PC-3 (cell line): ENCODE results near the gene CD81.

Experiments
- EZH2 ChIP-seq: fragments of 300-600 bp; sonication (generic); IDR thresholded peaks from one replicate; pipeline ENCODE4 v1.6.1; 2017; ENCODE audit warnings: antibody characterized with exemption, mild to moderate bottlenecking, low read length; ENCODE audit not compliant: unreplicated experiment
- EZH2phosphoT487 ChIP-seq: fragments of 300-600 bp; sonication (generic); IDR thresholded peaks from 2 replicates; pipeline ENCODE4 v1.6.1; 2018; ENCODE audit warnings: mild to moderate bottlenecking, antibody characterized with exemption, low read length, borderline replicate concordance
- TF ChIP-seq, protein P1 (sequence below): fragments of 300-600 bp; sonication (generic); conservative IDR thresholded peaks from 2 replicates; pipeline ENCODE4 v1.5.1; 2017; ENCODE audit warnings: antibody characterized with exemption, low read depth, mild to moderate bottlenecking, low read length

DNA sequence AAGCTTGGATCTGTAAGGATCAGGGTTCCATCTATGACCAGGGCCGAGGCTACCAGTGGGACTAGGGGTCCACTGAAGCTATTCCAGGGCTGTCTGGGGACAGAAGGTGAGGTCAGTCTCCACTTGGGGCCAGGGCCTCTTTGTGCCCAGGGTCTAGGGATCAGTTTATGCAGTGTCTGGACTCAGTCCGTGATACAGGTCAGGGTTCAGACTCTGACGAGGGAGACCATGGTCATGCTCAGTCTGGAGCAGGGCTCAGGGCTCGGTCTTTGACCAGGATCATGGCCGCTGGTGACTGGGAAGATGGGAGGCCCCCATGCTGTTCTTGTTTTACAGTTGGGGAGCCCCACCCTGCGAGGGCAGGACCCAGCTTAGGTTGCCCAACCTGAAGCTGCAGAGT, 35.2 kb downstream of the CD81 start:
- TF ChIP-seq, protein P1, sequence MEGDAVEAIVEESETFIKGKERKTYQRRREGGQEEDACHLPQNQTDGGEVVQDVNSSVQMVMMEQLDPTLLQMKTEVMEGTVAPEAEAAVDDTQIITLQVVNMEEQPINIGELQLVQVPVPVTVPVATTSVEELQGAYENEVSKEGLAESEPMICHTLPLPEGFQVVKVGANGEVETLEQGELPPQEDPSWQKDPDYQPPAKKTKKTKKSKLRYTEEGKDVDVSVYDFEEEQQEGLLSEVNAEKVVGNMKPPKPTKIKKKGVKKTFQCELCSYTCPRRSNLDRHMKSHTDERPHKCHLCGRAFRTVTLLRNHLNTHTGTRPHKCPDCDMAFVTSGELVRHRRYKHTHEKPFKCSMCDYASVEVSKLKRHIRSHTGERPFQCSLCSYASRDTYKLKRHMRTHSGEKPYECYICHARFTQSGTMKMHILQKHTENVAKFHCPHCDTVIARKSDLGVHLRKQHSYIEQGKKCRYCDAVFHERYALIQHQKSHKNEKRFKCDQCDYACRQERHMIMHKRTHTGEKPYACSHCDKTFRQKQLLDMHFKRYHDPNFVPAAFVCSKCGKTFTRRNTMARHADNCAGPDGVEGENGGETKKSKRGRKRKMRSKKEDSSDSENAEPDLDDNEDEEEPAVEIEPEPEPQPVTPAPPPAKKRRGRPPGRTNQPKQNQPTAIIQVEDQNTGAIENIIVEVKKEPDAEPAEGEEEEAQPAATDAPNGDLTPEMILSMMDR, result no peak
- TF ChIP-seq EZH2, result no peak
- TF ChIP-seq EZH2phosphoT487, result no peak
